ENCODE data around the gene AP3B2. TPM values are rescaled to one million over a fixed set of nuclear protein-coding genes. Genes with fewer than 3 reads are reported as not detected.

AP3B2 gene
- total and polyA plus RNA-seq, 10 donors: 0.15 to 9.5 (median 1.1) TPM; not detected in 1

DNA sequence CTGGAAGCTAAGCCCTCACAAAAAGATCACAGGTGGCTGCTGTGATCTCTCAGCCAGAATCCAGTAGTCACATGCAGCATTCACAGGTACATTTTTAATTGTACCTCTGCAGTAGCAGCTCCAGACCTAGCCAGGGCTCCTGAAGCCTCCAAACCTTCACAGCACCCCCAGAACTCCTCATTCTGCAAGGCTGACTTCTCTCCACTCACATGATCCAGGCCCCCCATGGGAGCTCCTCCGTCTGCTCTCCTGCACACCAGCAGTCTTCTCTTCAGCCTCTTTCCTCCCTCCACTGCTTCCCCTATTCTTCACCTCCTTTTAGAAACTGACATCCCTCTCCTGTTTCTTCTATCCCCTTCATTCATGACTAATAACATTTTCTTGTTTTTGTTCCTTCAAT is 49.3 kb downstream of the AP3B2 start:
- intact Hi-C loops (cut with DNase I; ENCODE audit: low total_unique reads): no loop called here
- Histone ChIP-seq H3K4me3 (no peak overlapping the region), H3K36me3 (no peaks in the 10 kb centered on the region), H3K4me1 (no peaks in the 10 kb centered on the region), H3K27me3 (replicated peaks in 1 of 7) (peaks cover 0 to 44% (median 0%) of the 10 kb centered on the region in 7 donors), H3K9me3 (no peaks in the 10 kb centered on the region), H3K27ac (no peak overlapping the region)
- DNase-seq: no peak
- WGBS, 5 donors: 57 to 67% (median 58%) methylated on average over 1 of the region's 1 CpG
- no peak for TF ChIP-seq POLR2A (IDR thresholded peaks at IDR 0.05)
- TF ChIP-seq, protein P1, sequence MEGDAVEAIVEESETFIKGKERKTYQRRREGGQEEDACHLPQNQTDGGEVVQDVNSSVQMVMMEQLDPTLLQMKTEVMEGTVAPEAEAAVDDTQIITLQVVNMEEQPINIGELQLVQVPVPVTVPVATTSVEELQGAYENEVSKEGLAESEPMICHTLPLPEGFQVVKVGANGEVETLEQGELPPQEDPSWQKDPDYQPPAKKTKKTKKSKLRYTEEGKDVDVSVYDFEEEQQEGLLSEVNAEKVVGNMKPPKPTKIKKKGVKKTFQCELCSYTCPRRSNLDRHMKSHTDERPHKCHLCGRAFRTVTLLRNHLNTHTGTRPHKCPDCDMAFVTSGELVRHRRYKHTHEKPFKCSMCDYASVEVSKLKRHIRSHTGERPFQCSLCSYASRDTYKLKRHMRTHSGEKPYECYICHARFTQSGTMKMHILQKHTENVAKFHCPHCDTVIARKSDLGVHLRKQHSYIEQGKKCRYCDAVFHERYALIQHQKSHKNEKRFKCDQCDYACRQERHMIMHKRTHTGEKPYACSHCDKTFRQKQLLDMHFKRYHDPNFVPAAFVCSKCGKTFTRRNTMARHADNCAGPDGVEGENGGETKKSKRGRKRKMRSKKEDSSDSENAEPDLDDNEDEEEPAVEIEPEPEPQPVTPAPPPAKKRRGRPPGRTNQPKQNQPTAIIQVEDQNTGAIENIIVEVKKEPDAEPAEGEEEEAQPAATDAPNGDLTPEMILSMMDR (IDR thresholded peaks at IDR 0.05 in 8 of 11, conservative IDR thresholded peaks at IDR 0.05 in 3 of 11): no peak
- no peak for TF ChIP-seq POLR2AphosphoS5 (IDR thresholded peaks at IDR 0.05)

- Histone ChIP-seq H3K4me1 (no peaks in the 10 kb centered on the region), H3K27ac (no peak overlapping the region), H3K4me3 (no peak overlapping the region), H3K27me3 (replicated peaks in 1 of 7) (peaks cover 0 to 31% (median 0%) of the 10 kb centered on the region in 7 donors), H3K9me3 (no peaks in the 10 kb centered on the region), H3K36me3 (no peaks in the 10 kb centered on the region)
- intact Hi-C loops (cut with DNase I; ENCODE audit: low total_unique reads): no loop called here
- no peak for DNase-seq
- TF ChIP-seq POLR2A (IDR thresholded peaks at IDR 0.05): no peak
- no peak for TF ChIP-seq POLR2AphosphoS5 (IDR thresholded peaks at IDR 0.05)
- TF ChIP-seq, protein P1 (IDR thresholded peaks at IDR 0.05 in 8 of 11, conservative IDR thresholded peaks at IDR 0.05 in 3 of 11): no peak
- WGBS, 5 donors: 63 to 78% (median 71%) methylated on average over 6 to 7 of the region's 7 CpGs
Measured at GRCh38 chr15:82656641-82657266, 52.9 kb downstream of the AP3B2 start.

DNA sequence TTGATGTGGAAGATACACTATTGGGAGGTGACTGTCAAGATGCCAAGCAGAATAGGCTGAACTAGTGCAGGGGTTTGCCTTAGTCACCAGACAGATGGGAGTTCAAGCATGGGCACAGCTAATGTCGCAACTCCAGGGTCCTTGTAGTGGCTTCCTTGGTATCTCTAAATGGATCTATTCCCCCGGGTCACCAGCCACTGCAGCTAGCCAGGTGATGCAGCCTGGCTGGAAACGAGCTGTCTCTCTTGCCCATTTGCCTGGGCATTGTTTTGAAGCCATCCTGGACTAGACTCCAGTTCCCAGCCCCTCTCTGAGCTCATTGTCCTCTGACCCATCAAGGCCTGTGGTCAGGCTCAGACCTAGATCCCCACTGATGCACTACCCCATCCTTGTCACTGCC is 54.1 kb downstream of the AP3B2 start:
- no peak for DNase-seq
- no peaks in the 10 kb centered on the region for H3K36me3 ChIP-seq
- TF ChIP-seq POLR2A (IDR thresholded peaks at IDR 0.05) (no peak), POLR2AphosphoS5 (IDR thresholded peaks at IDR 0.05) (no peak)
- TF ChIP-seq, protein P1 (IDR thresholded peaks at IDR 0.05 in 8 of 11, conservative IDR thresholded peaks at IDR 0.05 in 3 of 11): no peak
- H3K27ac ChIP-seq: no peak overlapping the region
- H3K4me1 ChIP-seq: no peaks in the 10 kb centered on the region
- intact Hi-C loops (cut with DNase I; ENCODE audit: low total_unique reads): no loop called here
- no peaks in the 10 kb centered on the region for H3K9me3 ChIP-seq
- WGBS, 5 donors: 65 to 78% (median 67%) methylated on average over 3 of the region's 3 CpGs
- peaks cover 0 to 38% (median 0%) of the 10 kb centered on the region in 7 donors for H3K27me3 ChIP-seq (replicated peaks in 1 of 7)
- no peak overlapping the region for H3K4me3 ChIP-seq

DNA sequence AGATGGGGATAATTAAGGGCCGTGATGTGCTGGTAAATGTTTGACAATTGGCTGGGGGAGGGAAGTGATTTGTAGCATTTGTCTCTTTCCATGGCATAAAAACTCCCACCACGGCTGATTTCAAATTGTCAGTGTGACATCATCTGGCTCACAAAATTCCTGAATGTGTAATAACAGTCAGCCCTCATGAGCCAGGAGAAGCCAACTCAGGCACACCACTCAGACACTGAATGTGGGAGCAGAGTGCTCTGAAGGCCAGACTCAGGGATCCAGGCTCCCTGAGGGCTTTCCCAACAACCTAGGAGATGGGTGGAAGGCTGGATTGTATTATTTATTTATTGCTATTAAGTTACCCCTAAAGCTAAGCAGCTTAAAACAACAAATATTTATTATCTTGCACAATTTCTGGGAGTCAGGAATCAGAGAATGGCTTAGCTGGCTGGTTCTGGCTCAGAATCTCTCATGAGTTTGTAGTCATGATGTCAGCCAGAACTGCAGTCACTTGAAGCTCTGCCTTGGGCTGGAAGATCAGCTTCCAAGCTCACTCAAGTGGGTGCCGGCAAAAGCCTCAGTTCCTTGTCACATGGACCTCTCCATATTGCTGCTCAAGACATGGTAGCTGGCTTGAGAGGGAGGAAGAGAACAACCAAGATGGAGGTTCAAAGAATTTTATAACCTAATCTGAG is 56.0 kb downstream of the AP3B2 start:
- no peak for TF ChIP-seq POLR2AphosphoS5 (IDR thresholded peaks at IDR 0.05)
- TF ChIP-seq, protein P1 (IDR thresholded peaks at IDR 0.05 in 8 of 11, conservative IDR thresholded peaks at IDR 0.05 in 3 of 11): no peak
- Histone ChIP-seq H3K27me3 (replicated peaks in 1 of 7) (peaks cover 0 to 54% (median 2%) of the 10 kb centered on the region in 7 donors), H3K36me3 (no peaks in the 10 kb centered on the region), H3K4me1 (no peaks in the 10 kb centered on the region), H3K4me3 (no peak overlapping the region), H3K9me3 (no peaks in the 10 kb centered on the region), H3K27ac (no peak overlapping the region)
- WGBS, 5 donors: 59 to 91% (median 77%) methylated on average over 3 of the region's 3 CpGs
- intact Hi-C loops (cut with DNase I; ENCODE audit: low total_unique reads): no loop called here
- no peak for DNase-seq

Data from spleen (tissue), 11 donors.